HEK293 (cell line): ENCODE measurements around the gene ZNF423.

ENCODE experiments used
- CTCF ChIA-PET: fragments of 350-600 bp; formaldehyde crosslinking; extraction: SDS; loops from one replicate; lab custom pipeline; 2021; ENCODE audit warnings: antibody characterized with exemption; lab: Yijun Ruan, JAX
- POLR2A ChIA-PET: fragments of 300-600 bp; formaldehyde crosslinking; extraction: SDS; loops from one replicate; lab custom pipeline; 2020; ENCODE audit warnings: antibody characterized with exemption, inconsistent platforms; lab: Yijun Ruan, JAX
- H3K27ac ChIP-seq: fragments of 200-500 bp; sonication (Bioruptor generic); 2 replicates; pipeline ENCODE4 v1.5.1; 2014; ENCODE audit warnings: low read depth, low read length, control low read depth, inconsistent platforms; ENCODE audit errors: extremely low read depth
- H3K36me3 ChIP-seq, 2 experiments: fragments of 200-500 bp in 1 of 2; sonication (Bioruptor generic) in 1 of 2; 1 replicate in 1 of 2; 2 replicates in 1 of 2; pipeline ENCODE4 v1.5.1; 2014 to 2017; ENCODE audit warnings: inconsistent platforms in 2 of 2, low read length in 2 of 2; ENCODE audit not compliant: control insufficient read depth in 2 of 2, insufficient read depth in 1 of 2
- H3K4me1 ChIP-seq: fragments of 200-500 bp; sonication (Bioruptor generic); 2 replicates; pipeline ENCODE4 v1.5.1; 2014; ENCODE audit warnings: mild to moderate bottlenecking, low read length, inconsistent platforms; ENCODE audit not compliant: control insufficient read depth, insufficient read depth
- H3K4me3 ChIP-seq: 2 replicates; pipeline ENCODE4 v1.5.1; 2011; ENCODE audit warnings: low read depth, mild to moderate bottlenecking, control low read depth, low read length, moderate library complexity
- H3K9me3 ChIP-seq: fragments of 200-500 bp; sonication (Bioruptor generic); 2 replicates; pipeline ENCODE4 v1.5.1; 2014; ENCODE audit warnings: low read depth, low read length, inconsistent platforms; ENCODE audit not compliant: control insufficient read depth, insufficient read depth
- GLI2 ChIP-seq: fragments of 450-650 bp; formaldehyde crosslinking; IDR thresholded peaks from 2 replicates; pipeline ENCODE4; 2017; ENCODE audit warnings: missing biosample characterization, missing genetic modification characterization, low read depth, borderline replicate concordance
- INSM2 ChIP-seq: fragments of 450-650 bp; formaldehyde crosslinking; IDR thresholded peaks from 2 replicates; pipeline ENCODE4 v1.5.1; 2016; ENCODE audit warnings: missing biosample characterization, missing genetic modification characterization
- PRDM10 ChIP-seq: fragments of 450-650 bp; formaldehyde crosslinking; IDR thresholded peaks from 2 replicates; pipeline ENCODE4 v1.5.1; 2016; ENCODE audit warnings: missing biosample characterization, missing genetic modification characterization
- REPIN1 ChIP-seq: fragments of 450-650 bp; formaldehyde crosslinking; IDR thresholded peaks from 2 replicates; pipeline ENCODE4 v1.5.1; 2017; ENCODE audit warnings: missing biosample characterization, missing genetic modification characterization, low read depth
- SALL2 ChIP-seq: fragments of 450-650 bp; formaldehyde crosslinking; IDR thresholded peaks from 2 replicates; pipeline ENCODE4 v1.5.0; 2017; ENCODE audit warnings: missing biosample characterization, mild to moderate bottlenecking, missing genetic modification characterization, borderline replicate concordance
- YY2 ChIP-seq: fragments of 450-650 bp; formaldehyde crosslinking; IDR thresholded peaks from 2 replicates; pipeline ENCODE4 v1.5.1; 2016; ENCODE audit warnings: missing biosample characterization, missing genetic modification characterization
- ZBTB11 ChIP-seq: fragments of 450-650 bp; formaldehyde crosslinking; conservative IDR thresholded peaks from 2 replicates; pipeline ENCODE4 v1.5.1; 2016; ENCODE audit warnings: low read depth, missing biosample characterization, missing genetic modification characterization
- ZBTB20 ChIP-seq: fragments of 450-650 bp; formaldehyde crosslinking; IDR thresholded peaks from 2 replicates; pipeline ENCODE4 v1.5.1; 2016; ENCODE audit warnings: missing biosample characterization, missing genetic modification characterization
- ZBTB48 ChIP-seq: fragments of 450-650 bp; formaldehyde crosslinking; IDR thresholded peaks from 2 replicates; pipeline ENCODE4 v1.5.1; 2016; ENCODE audit warnings: missing biosample characterization, missing genetic modification characterization
- ZNF19 ChIP-seq: fragments of 450-650 bp; formaldehyde crosslinking; IDR thresholded peaks from 2 replicates; pipeline ENCODE4; 2016; ENCODE audit warnings: missing biosample characterization, missing genetic modification characterization, low read depth
- ZNF2 ChIP-seq: fragments of 450-650 bp; formaldehyde crosslinking; IDR thresholded peaks from 2 replicates; pipeline ENCODE4 v1.5.1; 2016; ENCODE audit warnings: missing biosample characterization, missing genetic modification characterization
- ZNF311 ChIP-seq: fragments of 450-650 bp; formaldehyde crosslinking; IDR thresholded peaks from 2 replicates; pipeline ENCODE4 v1.5.1; 2017; ENCODE audit warnings: missing biosample characterization, missing genetic modification characterization, borderline replicate concordance
- ZNF350 ChIP-seq: fragments of 450-650 bp; formaldehyde crosslinking; IDR thresholded peaks from 2 replicates; pipeline ENCODE4 v1.5.0; 2017; ENCODE audit warnings: missing biosample characterization, mild to moderate bottlenecking, missing genetic modification characterization
- ZNF416 ChIP-seq: fragments of 450-650 bp; formaldehyde crosslinking; IDR thresholded peaks from 2 replicates; pipeline ENCODE4 v1.5.1; 2016; ENCODE audit warnings: missing biosample characterization, missing genetic modification characterization
- ZNF423 ChIP-seq: fragments of 450-650 bp; formaldehyde crosslinking; IDR thresholded peaks from 2 replicates; pipeline ENCODE4 v1.5.1; 2016; ENCODE audit warnings: missing biosample characterization, missing genetic modification characterization
- ZNF510 ChIP-seq: fragments of 450-650 bp; formaldehyde crosslinking; IDR thresholded peaks from 2 replicates; pipeline ENCODE4 v1.5.1; 2018; ENCODE audit warnings: mild to moderate bottlenecking, missing genetic modification characterization, missing biosample characterization; ENCODE audit not compliant: insufficient replicate concordance
- ZNF549 ChIP-seq: fragments of 450-650 bp; IDR thresholded peaks from 2 replicates; pipeline ENCODE4 v1.5.1; 2018; ENCODE audit warnings: missing biosample characterization, missing genetic modification characterization, mild to moderate bottlenecking, inconsistent platforms, moderate library complexity
- ZNF561 ChIP-seq: fragments of 450-650 bp; IDR thresholded peaks from 2 replicates; pipeline ENCODE4 v1.5.1; 2018; ENCODE audit warnings: missing biosample characterization, missing genetic modification characterization, borderline replicate concordance
- ZNF571 ChIP-seq: fragments of 450-650 bp; formaldehyde crosslinking; IDR thresholded peaks from 2 replicates; pipeline ENCODE4 v1.5.0; 2017; ENCODE audit warnings: missing biosample characterization, missing genetic modification characterization
- ZNF660 ChIP-seq: fragments of 450-650 bp; IDR thresholded peaks from 2 replicates; pipeline ENCODE4 v1.5.1; 2018; ENCODE audit warnings: missing biosample characterization, mild to moderate bottlenecking, missing genetic modification characterization
- ZSCAN30 ChIP-seq: fragments of 450-650 bp; IDR thresholded peaks from 2 replicates; pipeline ENCODE4 v1.5.1; 2018; ENCODE audit warnings: missing biosample characterization, mild to moderate bottlenecking, missing genetic modification characterization, moderate library complexity

The ZNF423 gene

GRCh38 chr16:49638673-49639610 is 217.0 kb downstream of the ZNF423 start:
- H3K9me3 ChIP-seq: no peaks in the 10 kb centered on the region
- no peak overlapping the region for H3K27ac ChIP-seq
- TF ChIP-seq ZBTB20 (no peak), ZNF423 (tag by site-specific recombination) (0 out of 2 replicates have a peak, but pooled peaks have one; percentile 2), YY2 (tag by site-specific recombination) (no peak), ZBTB11 (tag by site-specific recombination) (no peak), ZSCAN30 (tag by site-specific recombination) (no peak), ZNF510 (tag by site-specific recombination) (no peak), ZNF571 (no peak), ZNF19 (tag by site-specific recombination) (no peak), PRDM10 (tag by site-specific recombination) (peak; percentile 62), ZNF311 (no peak)
- ChIA-PET CTCF (no interaction called here), POLR2A (no interaction called here)
- H3K36me3 ChIP-seq: peaks cover 0 to 19% of the 10 kb centered on the region in 2 experiments; a peak in 1 of 3 replicates
- H3K4me1 ChIP-seq: no peaks in the 10 kb centered on the region
- H3K4me3 ChIP-seq: no peak overlapping the region

GRCh38 chr16:49637933-49638672 is 217.8 kb downstream of the ZNF423 start:
- POLR2A ChIA-PET: no interaction called here
- H3K4me1 ChIP-seq: no peaks in the 10 kb centered on the region
- CTCF ChIA-PET: no interaction called here
- H3K9me3 ChIP-seq: no peaks in the 10 kb centered on the region
- peaks cover 0 to 19% of the 10 kb centered on the region in 2 experiments; a peak in 1 of 3 replicates for H3K36me3 ChIP-seq
- TF ChIP-seq ZNF561 (tag by site-specific recombination) (no peak), ZNF423 (tag by site-specific recombination) (peak; percentile 9; the same call in 1 of the 2 replicates)
- no peak overlapping the region for H3K27ac ChIP-seq
- H3K4me3 ChIP-seq: no peak overlapping the region

- Histone ChIP-seq H3K36me3 (peaks cover 0 to 19% of the 10 kb centered on the region in 2 experiments; a peak in 1 of 3 replicates), H3K9me3 (no peaks in the 10 kb centered on the region), H3K4me3 (no peak overlapping the region), H3K4me1 (no peaks in the 10 kb centered on the region), H3K27ac (no peak overlapping the region)
- ChIA-PET POLR2A (no interaction called here), CTCF (no interaction called here)
- no peak for TF ChIP-seq ZNF660 (tag by site-specific recombination)
- TF ChIP-seq ZNF549: no peak
- no peak for TF ChIP-seq ZNF2 (tag by site-specific recombination)
- no peak for TF ChIP-seq GLI2
- TF ChIP-seq SALL2 (tag by site-specific recombination): no peak
- TF ChIP-seq ZBTB48 (tag by site-specific recombination): no peak
- no peak for TF ChIP-seq REPIN1
- no peak for TF ChIP-seq ZNF350 (tag by site-specific recombination)
- TF ChIP-seq ZNF416 (tag by site-specific recombination): no peak
- no peak for TF ChIP-seq INSM2 (tag by site-specific recombination)
Observed at GRCh38 chr16:49637511-49637910, 218.4 kb downstream of the ZNF423 start.
